Measurements from ENCODE around the gene ADAMTSL1.

ADAMTSL1 gene

GRCh38 chr9:18800579-18800978 lies 326.6 kb downstream of the ADAMTSL1 start:
- H3K4me3 ChIP-seq (ENCODE audit: low read length) = no peak overlapping the region
- TF ChIP-seq CTCF (IDR thresholded peaks at IDR 0.05; ENCODE audit: insufficient read depth, low read depth, low read length, missing control alignments) = no peak
- DNase-seq (ENCODE audit: low read depth) = no peak

DNA sequence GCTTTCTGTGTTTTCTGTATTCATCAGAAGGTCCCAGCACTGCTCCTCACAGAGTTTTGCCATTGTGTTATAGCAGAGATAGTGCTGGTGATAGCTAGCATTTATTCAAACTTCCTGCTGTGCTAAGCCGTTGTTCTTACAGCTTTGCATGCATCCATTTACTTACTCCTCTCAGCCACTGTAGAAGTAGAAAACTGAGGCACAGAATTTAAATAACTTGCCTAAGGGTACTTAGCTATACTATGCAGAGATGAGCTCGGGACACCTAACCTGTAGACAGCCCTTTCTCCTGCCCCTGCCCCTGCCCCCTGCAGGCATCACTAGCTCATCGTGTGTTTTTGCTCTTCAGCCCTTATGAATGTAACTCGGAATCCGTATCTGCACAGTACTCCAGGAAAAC lies 331.4 kb downstream of the ADAMTSL1 start:
- no peak overlapping the region for H3K4me3 ChIP-seq (ENCODE audit: low read length)
- TF ChIP-seq CTCF (IDR thresholded peaks at IDR 0.05; ENCODE audit: insufficient read depth, low read depth, low read length, missing control alignments) = no peak
- no peak for DNase-seq (ENCODE audit: low read depth)

- no peak for TF ChIP-seq CTCF (IDR thresholded peaks at IDR 0.05; ENCODE audit: insufficient read depth, low read depth, low read length, missing control alignments)
- no peak for DNase-seq (ENCODE audit: low read depth)
- no peak overlapping the region for H3K4me3 ChIP-seq (ENCODE audit: low read length)
Measured at GRCh38 chr9:18806232-18807080, 332.5 kb downstream of the ADAMTSL1 start.

DNA sequence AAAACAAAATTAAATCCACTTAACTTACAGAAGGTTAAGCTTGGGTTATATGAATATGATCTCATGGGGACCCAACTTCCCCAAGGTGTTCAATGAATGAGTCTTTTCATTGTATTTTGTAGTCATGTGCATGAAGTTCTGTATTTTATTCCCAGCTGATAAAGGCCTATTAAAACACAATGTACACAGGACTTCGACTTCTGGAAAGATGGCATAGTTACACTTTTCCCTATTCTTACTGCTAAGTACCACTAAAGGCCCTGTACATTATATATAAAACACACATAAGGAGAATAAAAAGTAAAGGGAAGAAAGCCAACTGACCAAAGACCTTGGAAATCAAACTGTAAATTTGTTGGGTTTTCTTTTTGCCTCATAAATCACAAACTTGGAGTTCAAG lies 336.6 kb downstream of the ADAMTSL1 start:
- TF ChIP-seq CTCF (IDR thresholded peaks at IDR 0.05; ENCODE audit: insufficient read depth, low read depth, low read length, missing control alignments) = no peak
- DNase-seq (ENCODE audit: low read depth) = no peak
- H3K4me3 ChIP-seq (ENCODE audit: low read length) = no peak overlapping the region

- H3K4me3 ChIP-seq (ENCODE audit: low read length) = no peak overlapping the region
- DNase-seq (ENCODE audit: low read depth) = no peak
- no peak for TF ChIP-seq CTCF (IDR thresholded peaks at IDR 0.05; ENCODE audit: insufficient read depth, low read depth, low read length, missing control alignments)
Measured at GRCh38 chr9:18811171-18811570, 337.2 kb downstream of the ADAMTSL1 start.

DNA sequence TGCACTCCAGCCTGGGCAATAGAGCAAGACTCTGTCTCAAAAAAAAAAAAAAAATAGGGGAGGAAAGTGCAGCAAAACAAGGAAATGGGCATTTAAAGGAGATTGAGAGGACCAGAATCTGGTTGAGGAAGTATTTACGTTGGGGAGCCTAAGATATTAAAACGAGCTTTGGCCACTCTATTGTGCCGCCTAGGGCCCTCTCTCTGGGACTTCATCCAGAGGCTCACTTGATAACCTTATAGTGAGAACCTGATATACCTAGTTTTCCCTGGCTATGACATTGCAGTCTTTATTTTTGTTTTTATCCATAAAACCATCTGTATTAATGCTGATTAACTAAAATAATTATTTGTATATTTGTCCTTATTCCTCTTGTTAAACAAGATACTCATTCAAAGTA lies 345.5 kb downstream of the ADAMTSL1 start:
- no peak for TF ChIP-seq CTCF (IDR thresholded peaks at IDR 0.05; ENCODE audit: insufficient read depth, low read depth, low read length, missing control alignments)
- no peak overlapping the region for H3K4me3 ChIP-seq (ENCODE audit: low read length)
- no peak for DNase-seq (ENCODE audit: low read depth)

GRCh38 chr9:18820566-18821095 lies 346.7 kb downstream of the ADAMTSL1 start:
- TF ChIP-seq CTCF (IDR thresholded peaks at IDR 0.05; ENCODE audit: insufficient read depth, low read depth, low read length, missing control alignments) = no peak
- DNase-seq (ENCODE audit: low read depth) = no peak
- H3K4me3 ChIP-seq (ENCODE audit: low read length) = no peak overlapping the region
